ENCODE data around the gene PYDC1.

- TF ChIP-seq CTCF (IDR thresholded peaks at IDR 0.05 in 2 of 3, conservative IDR thresholded peaks at IDR 0.05 in 1 of 3; ENCODE audit: control insufficient read depth in 2 of 3, extremely low read depth in 1 of 3, insufficient read depth in 1 of 3, low read depth in 3 of 3, low read length in 3 of 3) (no peak), SP1 (IDR thresholded peaks at IDR 0.05; ENCODE audit: low read depth, low read length) (no peak), EZH2 (IDR thresholded peaks at IDR 0.05; ENCODE audit: borderline replicate concordance, control insufficient read depth, low read depth, low read length) (no peak), CBFB (IDR thresholded peaks at IDR 0.05; ENCODE audit: low read depth) (no peak), CBX5 (IDR thresholded peaks at IDR 0.05; ENCODE audit: low read depth) (no peak), STAT1 (conservative IDR thresholded peaks at IDR 0.05) (no peak), NR2C2 (IDR thresholded peaks at IDR 0.05; ENCODE audit: borderline replicate concordance, control insufficient read depth, insufficient read length, low read depth) (no peak), CHD2 (IDR thresholded peaks at IDR 0.05; ENCODE audit: borderline replicate concordance, low read depth, low read length) (no peak), E2F4 (IDR thresholded peaks at IDR 0.05; ENCODE audit: low read depth, low read length) (no peak), POLR2A (IDR thresholded peaks at IDR 0.05; ENCODE audit: low read depth, low read length) (no peak), BHLHE40 (IDR thresholded peaks at IDR 0.05; ENCODE audit: borderline replicate concordance in 1 of 2, low read depth in 2 of 2, low read length in 1 of 2) (no peak), ZZZ3 (IDR thresholded peaks at IDR 0.05; ENCODE audit: control insufficient read depth, insufficient read length, low read depth) (no peak)
These were observed 45.1 kb upstream of the PYDC1 start for GRCh38 chr16:31262084-31262483.

All from GM12878 (cell line).